ENCODE measurements around the gene STAM.

- no peak for TF ChIP-seq EP300 (IDR thresholded peaks at IDR 0.05)
- TF ChIP-seq CTCF (IDR thresholded peaks at IDR 0.05), result no peak
These were observed 26.7 kb upstream of the STAM start, which contains the start of gene HACD1 for GRCh38 chr10:17617031-17617911.

All from ovary (tissue), 3 donors.